H9 (cell line): Measurements from ENCODE around the gene HAGHL. TPM values are rescaled to one million over a fixed set of nuclear protein-coding genes. Genes with fewer than 3 reads are reported as not detected.

Experiments used
- DNase-seq: peaks from one replicate; pipeline ENCODE4 v3.0.0-alpha.2; 2017
- H2AFZ ChIP-seq: one replicate; pipeline ENCODE4 v1.6.1; 2013; ENCODE audit warnings: mild to moderate bottlenecking, low read length, control low read depth, moderate library complexity
- H2AK5ac ChIP-seq: 2 replicates; pipeline ENCODE4 v1.6.1; 2013; ENCODE audit warnings: low read length, control low read depth, mixed read lengths; ENCODE audit not compliant: insufficient read length
- H2BK120ac ChIP-seq: one replicate; pipeline ENCODE4 v1.6.1; 2013; ENCODE audit warnings: low read depth, mild to moderate bottlenecking, low read length, control low read depth, inconsistent platforms; ENCODE audit not compliant: poor library complexity, severe bottlenecking
- H2BK12ac ChIP-seq: 2 replicates; pipeline ENCODE4 v1.6.1; 2013; ENCODE audit warnings: low read length, control low read depth, mixed read lengths, low read depth; ENCODE audit not compliant: insufficient read length
- H2BK15ac ChIP-seq: 2 replicates; pipeline ENCODE4 v1.6.1; 2013; ENCODE audit warnings: low read depth, low read length, control low read depth
- H2BK20ac ChIP-seq: one replicate; pipeline ENCODE4 v1.6.1; 2013; ENCODE audit warnings: low read depth, mild to moderate bottlenecking, low read length, control low read depth, inconsistent platforms; ENCODE audit not compliant: poor library complexity, severe bottlenecking
- H2BK5ac ChIP-seq: 2 replicates; pipeline ENCODE4 v1.6.1; 2013; ENCODE audit warnings: low read length, control low read depth, mixed read lengths; ENCODE audit not compliant: insufficient read length
- H3K14ac ChIP-seq: 2 replicates; pipeline ENCODE4 v1.6.1; 2013; ENCODE audit warnings: low read length, control low read depth; ENCODE audit not compliant: insufficient read depth
- H3K18ac ChIP-seq: 2 replicates; pipeline ENCODE4 v1.6.1; 2013; ENCODE audit warnings: low read depth, mild to moderate bottlenecking, mixed read lengths, low read length, control low read depth; ENCODE audit not compliant: insufficient read length
- H3K23ac ChIP-seq: 2 replicates; pipeline ENCODE4 v1.6.1; 2013; ENCODE audit warnings: low read length, control low read depth, mixed read lengths, low read depth; ENCODE audit not compliant: insufficient read length
- H3K23me2 ChIP-seq: 2 replicates; pipeline ENCODE4 v1.6.1; 2013; ENCODE audit warnings: low read depth, mild to moderate bottlenecking, mixed read lengths, low read length, control low read depth; ENCODE audit not compliant: insufficient read length, poor library complexity, severe bottlenecking
- H3K27ac ChIP-seq: 2 replicates; pipeline ENCODE4 v1.5.1; 2013; ENCODE audit warnings: low read length, control low read depth, mixed read lengths, low read depth; ENCODE audit not compliant: insufficient read length
- H3K27me3 ChIP-seq: 2 replicates; pipeline ENCODE4 v1.6.1; 2013; ENCODE audit warnings: low read length, control low read depth, inconsistent platforms; ENCODE audit not compliant: insufficient read depth
- H3K4ac ChIP-seq: 2 replicates; pipeline ENCODE4 v1.6.1; 2013; ENCODE audit warnings: low read depth, mild to moderate bottlenecking, control low read depth, inconsistent platforms, low read length, moderate library complexity
- H3K4me1 ChIP-seq: 2 replicates; pipeline ENCODE4 v1.6.1; 2013; ENCODE audit warnings: low read length, control low read depth, inconsistent platforms; ENCODE audit not compliant: insufficient read depth
- H3K4me2 ChIP-seq: 2 replicates; pipeline ENCODE4 v1.6.1; 2013; ENCODE audit warnings: low read length, control low read depth, mixed read lengths; ENCODE audit not compliant: insufficient read length, insufficient read depth
- H3K56ac ChIP-seq: 2 replicates; pipeline ENCODE4 v1.6.1; 2013; ENCODE audit warnings: low read depth, mild to moderate bottlenecking, mixed read lengths, low read length, control low read depth; ENCODE audit not compliant: insufficient read length
- H3K79me1 ChIP-seq: 2 replicates; pipeline ENCODE4 v1.6.1; 2013; ENCODE audit warnings: low read depth, mild to moderate bottlenecking, moderate library complexity, low read length, control low read depth, inconsistent platforms; ENCODE audit not compliant: insufficient read depth, poor library complexity, severe bottlenecking
- H3K79me2 ChIP-seq: 2 replicates; pipeline ENCODE4 v1.6.1; 2013; ENCODE audit warnings: low read length, control low read depth, inconsistent platforms; ENCODE audit not compliant: insufficient read depth
- H3K9ac ChIP-seq: 2 replicates; pipeline ENCODE4 v1.6.1; 2013; ENCODE audit warnings: low read length, control low read depth, mixed read lengths; ENCODE audit not compliant: insufficient read length; ENCODE audit errors: extremely low read depth
- H3K9me3 ChIP-seq: one replicate; pipeline ENCODE4 v1.6.1; 2013; ENCODE audit warnings: low read depth, low read length, inconsistent platforms; ENCODE audit not compliant: control insufficient read depth
- H3T11ph ChIP-seq: one replicate; pipeline ENCODE4 v1.6.1; 2013; ENCODE audit warnings: mild to moderate bottlenecking, low read length, control low read depth, inconsistent platforms
- H4K20me1 ChIP-seq: one replicate; pipeline ENCODE4 v1.6.1; 2013; ENCODE audit not compliant: control insufficient read depth, insufficient read length, insufficient read depth
- H4K5ac ChIP-seq: 2 replicates; pipeline ENCODE4 v1.6.1; 2013; ENCODE audit warnings: low read depth, mild to moderate bottlenecking, mixed read lengths, low read length, control low read depth; ENCODE audit not compliant: insufficient read length
- H4K8ac ChIP-seq: replicated peaks from 2 replicates; pipeline ENCODE4 v1.6.1; 2013; ENCODE audit warnings: low read length, control low read depth, mixed read lengths, low read depth; ENCODE audit not compliant: insufficient read length
- H4K91ac ChIP-seq: 2 replicates; pipeline ENCODE4 v1.6.1; 2013; ENCODE audit warnings: low read depth, mild to moderate bottlenecking, moderate library complexity, mixed read lengths, low read length, control low read depth; ENCODE audit not compliant: insufficient read length
- H3K27ac Mint-ChIP-seq, 3 experiments: 2 replicates in 2 of 3; 3 replicates in 1 of 3; pipeline ENCODE4 v1.8.0; 2020 to 2021; ENCODE audit warnings: mixed read lengths in 3 of 3, mild to moderate bottlenecking in 1 of 3, moderate library complexity in 1 of 3
- H3K27me3 Mint-ChIP-seq: 2 replicates; pipeline ENCODE4 v1.8.0; 2021; ENCODE audit warnings: low read depth, mild to moderate bottlenecking, moderate library complexity, mixed read lengths
- H3K36me3 Mint-ChIP-seq, 3 experiments: 2 replicates in 2 of 3; 3 replicates in 1 of 3; pipeline ENCODE4 v1.8.0; 2020 to 2021; ENCODE audit warnings: low read depth in 3 of 3, mixed read lengths in 3 of 3; ENCODE audit not compliant: insufficient read depth in 1 of 3
- H3K4me1 Mint-ChIP-seq, 2 experiments: 2 replicates each; pipeline ENCODE4 v1.8.0; 2020; ENCODE audit warnings: mixed read lengths in 2 of 2
- H3K4me3 Mint-ChIP-seq, 2 experiments: 2 replicates in 1 of 2; 3 replicates in 1 of 2; pipeline ENCODE4 v1.8.0; 2020 to 2021; ENCODE audit warnings: mild to moderate bottlenecking in 2 of 2, mixed read lengths in 2 of 2, moderate library complexity in 1 of 2
- H3K9me3 Mint-ChIP-seq, 2 experiments: 2 replicates in 1 of 2; 3 replicates in 1 of 2; pipeline ENCODE4 v1.8.0; 2020; ENCODE audit warnings: mild to moderate bottlenecking in 2 of 2, mixed read lengths in 2 of 2, moderate library complexity in 1 of 2
- WGBS: extraction: QIAGEN DNeasy Blood & Tissue Kit; methylation state at CpG from one replicate; pipeline ENCODE4 v1.1.7; 2013; ENCODE audit warnings: missing lambda C conversion rate, low lambda C conversion rate, mixed read lengths; ENCODE audit not compliant: insufficient read length; ENCODE audit errors: extremely low coverage; 5-methylcytosine and 5-hydroxymethylcytosine counted together
- total RNA-seq: library from RNA; stranded (reverse); gene quantifications from 2 replicates; pipeline ENCODE4 v1.2.1, GENCODE V29; 2021
- TF ChIP-seq, protein P1 (sequence below): fragments of 200-600 bp; sonication (generic); conservative IDR thresholded peaks from 3 replicates; pipeline ENCODE4 v1.8.0; 2021; ENCODE audit warnings: antibody characterized with exemption, mild to moderate bottlenecking

The HAGHL gene
- total RNA-seq, 1 experiment from 2014 or later = 25.2 TPM

- H2BK15ac ChIP-seq = no peak overlapping the region
- H2BK5ac ChIP-seq = no peak overlapping the region
- no peaks in the 10 kb centered on the region for H3K27me3 ChIP-seq
- H2BK120ac ChIP-seq = no peak overlapping the region
- WGBS = no CpG with 5 or more reads among the region's 48 CpGs
- H3K18ac ChIP-seq = no peak overlapping the region
- H2BK20ac ChIP-seq = no peak overlapping the region
- H2AFZ ChIP-seq = no peak overlapping the region
- no peaks in the 10 kb centered on the region for H3K4me1 ChIP-seq
- H3K4me1 Mint-ChIP-seq = peaks cover 0 to 3% of the 10 kb centered on the region in 2 experiments; a peak in 1 of 4 replicates
- no peak overlapping the region for H3K4me3 Mint-ChIP-seq
- H2AK5ac ChIP-seq = no peak overlapping the region
- H3K23me2 ChIP-seq = no peaks in the 10 kb centered on the region
- no peaks in the 10 kb centered on the region; a peak in 1 of 5 replicates for H3K9me3 Mint-ChIP-seq
- H3K56ac ChIP-seq = no peak overlapping the region
- no peak overlapping the region for H3K27ac Mint-ChIP-seq
- H4K5ac ChIP-seq = no peak overlapping the region
- H3K27ac ChIP-seq = no peak overlapping the region
- no peak overlapping the region for H2BK12ac ChIP-seq
- no peaks in the 10 kb centered on the region for H3K36me3 Mint-ChIP-seq
- H3K9ac ChIP-seq = no peak overlapping the region
- peaks cover 5% of the 10 kb centered on the region for H3K27me3 Mint-ChIP-seq
- no peak overlapping the region for H3K4ac ChIP-seq
- no peak overlapping the region for H3K4me2 ChIP-seq
- H3K14ac ChIP-seq = no peak overlapping the region
- no peak overlapping the region for H4K91ac ChIP-seq
- no peak overlapping the region for H3K23ac ChIP-seq
- no peaks in the 10 kb centered on the region for H4K20me1 ChIP-seq
- no peaks in the 10 kb centered on the region for H3K9me3 ChIP-seq
- no peak overlapping the region for H3T11ph ChIP-seq
- H3K79me1 ChIP-seq = no peaks in the 10 kb centered on the region
- H4K8ac ChIP-seq = no peak overlapping the region
- TF ChIP-seq, protein P1, sequence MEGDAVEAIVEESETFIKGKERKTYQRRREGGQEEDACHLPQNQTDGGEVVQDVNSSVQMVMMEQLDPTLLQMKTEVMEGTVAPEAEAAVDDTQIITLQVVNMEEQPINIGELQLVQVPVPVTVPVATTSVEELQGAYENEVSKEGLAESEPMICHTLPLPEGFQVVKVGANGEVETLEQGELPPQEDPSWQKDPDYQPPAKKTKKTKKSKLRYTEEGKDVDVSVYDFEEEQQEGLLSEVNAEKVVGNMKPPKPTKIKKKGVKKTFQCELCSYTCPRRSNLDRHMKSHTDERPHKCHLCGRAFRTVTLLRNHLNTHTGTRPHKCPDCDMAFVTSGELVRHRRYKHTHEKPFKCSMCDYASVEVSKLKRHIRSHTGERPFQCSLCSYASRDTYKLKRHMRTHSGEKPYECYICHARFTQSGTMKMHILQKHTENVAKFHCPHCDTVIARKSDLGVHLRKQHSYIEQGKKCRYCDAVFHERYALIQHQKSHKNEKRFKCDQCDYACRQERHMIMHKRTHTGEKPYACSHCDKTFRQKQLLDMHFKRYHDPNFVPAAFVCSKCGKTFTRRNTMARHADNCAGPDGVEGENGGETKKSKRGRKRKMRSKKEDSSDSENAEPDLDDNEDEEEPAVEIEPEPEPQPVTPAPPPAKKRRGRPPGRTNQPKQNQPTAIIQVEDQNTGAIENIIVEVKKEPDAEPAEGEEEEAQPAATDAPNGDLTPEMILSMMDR = no peak
- H3K79me2 ChIP-seq = no peaks in the 10 kb centered on the region
- no peak for DNase-seq
Measured at GRCh38 chr16:766820-767640, 40.1 kb downstream of the HAGHL start.
